ENCODE data around the gene NF2.

- TF ChIP-seq CTCF (IDR thresholded peaks at IDR 0.05) (no peak), POLR2A (IDR thresholded peaks at IDR 0.05) (no peak)
Measured at GRCh38 chr22:29569011-29569678, 34.3 kb upstream of the NF2 start.

Data from right lobe of liver (tissue), 4 donors.